ENCODE results near the gene DDB1. TPM values are rescaled to one million over a fixed set of nuclear protein-coding genes. Genes with fewer than 3 reads are reported as not detected.

DDB1 gene
- total RNA-seq, 1 experiment from 2014 or later: 297 TPM

- Mint-ChIP-seq H3K4me1 (no peaks in the 10 kb centered on the region), H3K27me3 (ENCODE audit: low read depth) (no peaks in the 10 kb centered on the region), H3K4me3 (no peak overlapping the region), H3K36me3 (ENCODE audit: insufficient read depth in 1 of 3, low read depth in 3 of 3) (peaks cover 31 to 33% (median 32%) of the 10 kb centered on the region in 3 experiments; a peak in 6 of 7 replicates), H3K27ac (no peak overlapping the region), H3K9me3 (no peaks in the 10 kb centered on the region)
- Histone ChIP-seq H3K14ac (ENCODE audit: insufficient read depth, low read length) (no peak overlapping the region), H3K79me1 (ENCODE audit: insufficient read depth, low read depth, low read length, poor library complexity, severe bottlenecking) (no peaks in the 10 kb centered on the region), H3K9me3 (ENCODE audit: control insufficient read depth, low read depth, low read length) (no peaks in the 10 kb centered on the region), H3K23me2 (ENCODE audit: insufficient read length, low read depth, low read length, poor library complexity, severe bottlenecking) (no peaks in the 10 kb centered on the region), H2BK120ac (ENCODE audit: low read depth, low read length, poor library complexity, severe bottlenecking) (no peak overlapping the region), H3K18ac (ENCODE audit: insufficient read length, low read depth, low read length) (no peak overlapping the region), H3T11ph (ENCODE audit: low read length) (no peak overlapping the region), H3K27me3 (ENCODE audit: insufficient read depth, low read length) (no peaks in the 10 kb centered on the region), H4K5ac (ENCODE audit: insufficient read length, low read depth, low read length) (no peak overlapping the region), H3K27ac (ENCODE audit: insufficient read length, low read depth, low read length) (no peak overlapping the region), H3K79me2 (ENCODE audit: insufficient read depth, low read length) (no peaks in the 10 kb centered on the region), H3K4me2 (ENCODE audit: insufficient read depth, insufficient read length, low read length) (no peak overlapping the region), H4K8ac (replicated peaks; ENCODE audit: insufficient read length, low read depth, low read length) (no peak overlapping the region), H2BK5ac (ENCODE audit: insufficient read length, low read length) (no peak overlapping the region), H3K9ac (ENCODE audit: extremely low read depth, insufficient read length, low read length) (no peak overlapping the region), H3K4ac (ENCODE audit: low read depth, low read length) (no peak overlapping the region), H3K4me1 (ENCODE audit: insufficient read depth, low read length) (no peaks in the 10 kb centered on the region), H4K20me1 (ENCODE audit: control insufficient read depth, insufficient read depth, insufficient read length) (no peaks in the 10 kb centered on the region), H4K91ac (ENCODE audit: insufficient read length, low read depth, low read length) (no peak overlapping the region), H2BK12ac (ENCODE audit: insufficient read length, low read depth, low read length) (no peak overlapping the region), H3K56ac (ENCODE audit: insufficient read length, low read depth, low read length) (no peak overlapping the region), H3K23ac (ENCODE audit: insufficient read length, low read depth, low read length) (no peak overlapping the region), H2BK15ac (ENCODE audit: low read depth, low read length) (no peak overlapping the region), H2BK20ac (ENCODE audit: low read depth, low read length, poor library complexity, severe bottlenecking) (no peak overlapping the region), H2AFZ (ENCODE audit: low read length) (no peak overlapping the region), H2AK5ac (ENCODE audit: insufficient read length, low read length) (no peak overlapping the region)
- no peak for DNase-seq
- WGBS (ENCODE audit: extremely low coverage, insufficient read length, low lambda C conversion rate): no CpG with 5 or more reads among the region's 4 CpGs
- TF ChIP-seq CTCF (conservative IDR thresholded peaks at IDR 0.05): no peak
Measured at GRCh38 chr11:61309141-61309540, 23.8 kb downstream of the DDB1 start.
